GM19239 (cell line): ENCODE results near the gene PCDHB13.
"Not testable (repeated sequence)": the region's sequence is repeated elsewhere in the genome, so short reads cannot be mapped to it uniquely, and the experiment has no call there.

ENCODE experiments used
- DNase-seq: peaks from one replicate; pipeline ENCODE4 v3.0.0; 2011; ENCODE audit warnings: low spot score; ENCODE audit not compliant: insufficient read length
- FAIRE-seq: peaks from 2 replicates; lab custom pipeline; 2011; peaks lifted over from hg19 to GRCh38; lab: Jason Lieb, UNC

The PCDHB13 gene

GRCh38 chr5:141199359-141200235 is 14.1 kb upstream of the PCDHB13 start, which contains the start of gene PCDHB11:
Gene PCDHB11, plus strand, starts transcription at chr5:141199627. Its CDS starts 148 bp downstream, at chr5:141199775.
- DNase-seq (no peak), FAIRE-seq (no peak)

- DNase-seq, FAIRE-seq: not testable (repeated sequence)
Measured at GRCh38 chr5:141201126-141201525, 12.6 kb upstream of the PCDHB13 start.

GRCh38 chr5:141201646-141202045 is 12.1 kb upstream of the PCDHB13 start:
- FAIRE-seq, DNase-seq: not testable (repeated sequence)

GRCh38 chr5:141208478-141208877 is 5.2 kb upstream of the PCDHB13 start, which contains the start of gene PCDHB12:
Gene PCDHB12, plus strand, starts transcription at chr5:141208719. Its CDS starts 189 bp downstream, at chr5:141208908.
- FAIRE-seq (no peak), DNase-seq (no peak)

- FAIRE-seq, DNase-seq: not testable (repeated sequence)
Measured at GRCh38 chr5:141210281-141210680, 3.4 kb upstream of the PCDHB13 start.

- not testable (repeated sequence) for FAIRE-seq, DNase-seq
Measured at GRCh38 chr5:141210849-141211248, 2.9 kb upstream of the PCDHB13 start.

- not testable (repeated sequence) for FAIRE-seq, DNase-seq
Measured at GRCh38 chr5:141214583-141214982, 864 bp downstream of the PCDHB13 start.

GRCh38 chr5:141215504-141215903 is 1.8 kb downstream of the PCDHB13 start:
- not testable (repeated sequence) for FAIRE-seq

GRCh38 chr5:141216035-141216434 is 2.3 kb downstream of the PCDHB13 start:
- DNase-seq, FAIRE-seq: not testable (repeated sequence)

More at GRCh38 chr5:141215504-141215903, 1.8 kb downstream of the PCDHB13 start:
- not testable (repeated sequence) for DNase-seq

GRCh38 chr5:141223112-141223783 is 9.5 kb downstream of the PCDHB13 start, which contains the start of gene PCDHB14:
Gene PCDHB14, plus strand, starts transcription at chr5:141223343. Its CDS starts 163 bp downstream, at chr5:141223506.
- FAIRE-seq, result no peak

GRCh38 chr5:141224844-141225243 is 11.1 kb downstream of the PCDHB13 start:
- FAIRE-seq, result not testable (repeated sequence)

More at GRCh38 chr5:141223112-141223783, 9.5 kb downstream of the PCDHB13 start, which contains the start of gene PCDHB14:
- DNase-seq, result no peak

GRCh38 chr5:141225421-141225820 is 11.7 kb downstream of the PCDHB13 start:
- DNase-seq, FAIRE-seq: not testable (repeated sequence)

More at GRCh38 chr5:141224844-141225243, 11.1 kb downstream of the PCDHB13 start:
- DNase-seq, result not testable (repeated sequence)

- FAIRE-seq (no peak), DNase-seq (no peak)
Measured at GRCh38 chr5:141234109-141234667, 20.5 kb downstream of the PCDHB13 start.

GRCh38 chr5:141235922-141236321 is 22.2 kb downstream of the PCDHB13 start:
- not testable (repeated sequence) for DNase-seq, FAIRE-seq

GRCh38 chr5:141236516-141237313 is 23.0 kb downstream of the PCDHB13 start:
- FAIRE-seq (no peak), DNase-seq (no peak)

GRCh38 chr5:141241496-141241895 is 27.8 kb downstream of the PCDHB13 start:
- DNase-seq (no peak), FAIRE-seq (no peak)

- no peak for DNase-seq
- FAIRE-seq, result no peak
Measured at GRCh38 chr5:141245250-141245717, 31.6 kb downstream of the PCDHB13 start, which contains the start of gene PCDHB15. Gene PCDHB15, plus strand, starts transcription at chr5:141245395. Its CDS starts 184 bp downstream, at chr5:141245579.

- not testable (repeated sequence) for FAIRE-seq, DNase-seq
Measured at GRCh38 chr5:141246971-141247370, 33.3 kb downstream of the PCDHB13 start.

GRCh38 chr5:141247434-141247833 is 33.7 kb downstream of the PCDHB13 start:
- FAIRE-seq, DNase-seq: not testable (repeated sequence)
